GM08714 (cell line): ENCODE data around the gene TMEM107.

Source experiments
- H3K4me3 ChIP-seq: fragments of 200-500 bp; sonication (Bioruptor generic); 2 replicates; pipeline ENCODE4 v1.5.1; 2014; ENCODE audit warnings: mild to moderate bottlenecking, low read length, inconsistent platforms
- ZNF274 ChIP-seq: IDR thresholded peaks from 2 replicates; pipeline ENCODE4 v1.6.1; 2012; ENCODE audit warnings: mild to moderate bottlenecking, low read depth, low read length

The TMEM107 gene

GRCh38 chr17:8143581-8144400 lies 32.4 kb downstream of the TMEM107 start:
- TF ChIP-seq ZNF274, result no peak
- H3K4me3 ChIP-seq, result no peak overlapping the region

GRCh38 chr17:8142887-8143580 lies 33.1 kb downstream of the TMEM107 start:
- TF ChIP-seq ZNF274, result no peak

GRCh38 chr17:8142158-8142886 lies 33.9 kb downstream of the TMEM107 start:
- no peak for TF ChIP-seq ZNF274
- no peak overlapping the region for H3K4me3 ChIP-seq

More at GRCh38 chr17:8142887-8143580, 33.1 kb downstream of the TMEM107 start:
- H3K4me3 ChIP-seq, result no peak overlapping the region

GRCh38 chr17:8141741-8142140 lies 34.4 kb downstream of the TMEM107 start:
- no peak for TF ChIP-seq ZNF274
- no peak overlapping the region for H3K4me3 ChIP-seq

- no peak for TF ChIP-seq ZNF274
- H3K4me3 ChIP-seq, result no peak overlapping the region
These were observed 35.1 kb downstream of the TMEM107 start for GRCh38 chr17:8141045-8141444.

- no peak overlapping the region for H3K4me3 ChIP-seq
- no peak for TF ChIP-seq ZNF274
These were observed 35.8 kb downstream of the TMEM107 start for GRCh38 chr17:8140065-8141029.

- peak overlapping the region; percentile 88 for H3K4me3 ChIP-seq
- TF ChIP-seq ZNF274, result no peak
These were observed 37.4 kb downstream of the TMEM107 start for GRCh38 chr17:8138672-8139371.

GRCh38 chr17:8138374-8138671 lies 37.9 kb downstream of the TMEM107 start:
- peak overlapping the region; percentile 54 for H3K4me3 ChIP-seq
- no peak for TF ChIP-seq ZNF274

GRCh38 chr17:8137645-8138373 lies 38.4 kb downstream of the TMEM107 start:
- no peak for TF ChIP-seq ZNF274
- peak overlapping the region; percentile 54 for H3K4me3 ChIP-seq

GRCh38 chr17:8133941-8134340 lies 42.2 kb downstream of the TMEM107 start:
- H3K4me3 ChIP-seq, result no peak overlapping the region
- TF ChIP-seq ZNF274, result no peak

GRCh38 chr17:8133399-8133798 lies 42.8 kb downstream of the TMEM107 start:
- H3K4me3 ChIP-seq, result no peak overlapping the region
- no peak for TF ChIP-seq ZNF274

- H3K4me3 ChIP-seq, result no peak overlapping the region
- no peak for TF ChIP-seq ZNF274
These were observed 44.2 kb downstream of the TMEM107 start for GRCh38 chr17:8131844-8132441.
